ENCODE results near the gene UPK2.

The UPK2 gene

GRCh38 chr11:118918128-118918685, 37.9 kb upstream of the UPK2 start:
- DNase-seq = no peak

- no peak for DNase-seq
Measured at GRCh38 chr11:118918686-118919280, 37.3 kb upstream of the UPK2 start.

- DNase-seq = no peak
Measured at GRCh38 chr11:118921121-118921928, 34.8 kb upstream of the UPK2 start.

- no peak for DNase-seq
Measured at GRCh38 chr11:118921929-118922744, 34.0 kb upstream of the UPK2 start.

- no peak for DNase-seq
Measured at GRCh38 chr11:118922745-118923627, 33.1 kb upstream of the UPK2 start.

- no peak for DNase-seq
Measured at GRCh38 chr11:118923721-118924587, 32.1 kb upstream of the UPK2 start.

GRCh38 chr11:118924591-118925585, 31.2 kb upstream of the UPK2 start:
- DNase-seq = no peak

- DNase-seq = no peak
Measured at GRCh38 chr11:118927554-118928100, 28.5 kb upstream of the UPK2 start.

GRCh38 chr11:118928101-118928869, 27.8 kb upstream of the UPK2 start:
- peak; percentile 85 for DNase-seq

GRCh38 chr11:118928870-118929500, 27.1 kb upstream of the UPK2 start:
- peak; percentile 79 for DNase-seq

- DNase-seq = peak; percentile 88
Measured at GRCh38 chr11:118929501-118930093, 26.5 kb upstream of the UPK2 start.

- peak; percentile 75 for DNase-seq
Measured at GRCh38 chr11:118930094-118930712, 25.9 kb upstream of the UPK2 start.

GRCh38 chr11:118931571-118931970, 24.5 kb upstream of the UPK2 start:
- no peak for DNase-seq

GRCh38 chr11:118933486-118933885, 22.6 kb upstream of the UPK2 start:
- DNase-seq = no peak

- DNase-seq = no peak
Measured at GRCh38 chr11:118935376-118935775, 20.7 kb upstream of the UPK2 start.

GRCh38 chr11:118938491-118939403, 17.4 kb upstream of the UPK2 start:
- no peak for DNase-seq

All from NK-92 treated with Interleukin-12 subunit alpha and Interleukin-12 subunit beta, amount 100 ng/mL, for 24 hours (cell line).